GM18951 (cell line): ENCODE results near the gene C10orf67.

ENCODE experiments used
- POLR2A ChIP-seq: IDR thresholded peaks from 4 replicates; pipeline ENCODE4 v1.6.1; 2011; ENCODE audit warnings: mild to moderate bottlenecking; ENCODE audit not compliant: insufficient read length, insufficient read depth; ENCODE audit errors: extremely low read depth
- in situ Hi-C: fragments of 300-500 bp; cut with MboI; formaldehyde crosslinking; loops from one replicate; pipeline ENCODE4 v1.12.0; 2022; ENCODE audit warnings: low sequenced_read_pairs, mixed read lengths, inconsistent platforms; ENCODE audit not compliant: unreplicated experiment

The C10orf67 gene

DNA sequence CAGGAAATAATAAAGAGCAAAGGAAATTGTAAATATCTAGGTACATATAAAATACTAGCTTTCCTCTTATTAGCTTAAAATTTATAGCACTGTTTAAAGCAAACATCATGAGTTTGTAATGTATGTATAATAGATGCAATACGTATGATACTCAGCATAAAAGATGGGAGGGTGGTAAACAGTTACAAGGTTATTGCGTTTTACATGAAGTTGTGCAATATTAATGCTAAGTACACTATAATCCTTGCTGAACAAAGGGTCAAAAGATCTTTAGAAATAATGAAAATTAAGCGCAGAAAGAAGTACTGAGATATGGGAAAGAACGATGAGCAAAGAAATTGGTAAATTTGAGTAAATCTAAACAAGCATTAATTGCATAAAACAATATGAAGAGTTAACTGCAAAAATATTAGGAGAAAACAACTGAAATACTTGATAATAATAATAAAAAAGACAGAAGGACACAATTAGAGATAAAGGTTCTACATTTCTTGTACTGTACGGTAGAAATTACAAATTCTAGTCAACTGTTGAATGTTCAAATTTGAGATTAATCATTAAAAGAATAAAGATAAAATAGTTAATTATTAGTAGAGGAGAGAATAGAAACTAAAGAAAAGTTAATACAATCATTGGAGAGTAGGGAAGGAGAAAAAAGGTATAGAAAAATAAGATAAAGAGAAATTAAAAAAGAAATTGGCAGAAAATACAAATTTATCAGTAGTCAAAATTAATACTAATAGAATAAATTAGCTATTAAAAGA is 17.9 kb downstream of the C10orf67 start:
- no peak for TF ChIP-seq POLR2A
- in situ Hi-C loops = no loop called here

DNA sequence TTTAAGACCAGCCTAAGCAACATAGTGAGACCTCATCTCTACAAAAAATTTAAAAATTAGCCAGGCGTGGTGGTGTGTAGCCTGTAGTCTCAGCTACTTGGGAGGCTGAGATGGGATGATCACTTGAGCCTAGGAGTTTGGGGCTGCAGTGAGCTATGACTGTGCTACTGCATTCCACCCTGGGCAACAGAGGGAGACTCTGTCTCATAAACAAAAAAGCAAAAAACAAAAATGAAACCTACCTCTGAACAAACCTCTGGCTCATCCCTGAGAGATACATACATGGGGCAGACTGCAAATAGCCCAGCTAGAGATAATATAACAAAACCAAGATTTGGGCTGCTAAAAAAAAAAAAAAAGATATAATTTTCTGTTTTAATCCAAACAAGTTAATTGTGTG is 19.5 kb downstream of the C10orf67 start:
- TF ChIP-seq POLR2A = no peak
- in situ Hi-C loops = no loop called here

DNA sequence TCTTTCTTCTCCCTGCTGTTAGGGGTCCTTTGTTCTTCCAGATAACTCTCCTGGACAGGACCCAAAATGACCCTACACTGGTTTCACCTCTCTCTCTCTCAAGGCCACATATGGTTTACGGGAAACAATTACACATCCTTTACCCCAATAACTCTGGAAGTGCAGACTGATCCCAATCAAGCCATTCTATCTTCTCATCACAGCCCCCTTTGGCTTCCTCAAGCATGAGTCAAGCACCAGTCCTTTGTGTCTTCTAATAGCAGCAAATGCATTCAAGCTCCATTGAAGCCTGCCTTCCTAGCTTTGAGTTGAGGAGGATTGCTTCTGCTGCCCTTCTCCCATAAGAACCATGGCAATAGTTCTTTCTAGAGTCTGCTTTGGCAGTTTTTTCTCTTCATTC is 20.2 kb downstream of the C10orf67 start:
- in situ Hi-C loops = loop anchor here (25.0 kb wide), 1 partner anchor 363 kb away; no protein-coding TSS in a partner anchor
- TF ChIP-seq POLR2A = no peak

DNA sequence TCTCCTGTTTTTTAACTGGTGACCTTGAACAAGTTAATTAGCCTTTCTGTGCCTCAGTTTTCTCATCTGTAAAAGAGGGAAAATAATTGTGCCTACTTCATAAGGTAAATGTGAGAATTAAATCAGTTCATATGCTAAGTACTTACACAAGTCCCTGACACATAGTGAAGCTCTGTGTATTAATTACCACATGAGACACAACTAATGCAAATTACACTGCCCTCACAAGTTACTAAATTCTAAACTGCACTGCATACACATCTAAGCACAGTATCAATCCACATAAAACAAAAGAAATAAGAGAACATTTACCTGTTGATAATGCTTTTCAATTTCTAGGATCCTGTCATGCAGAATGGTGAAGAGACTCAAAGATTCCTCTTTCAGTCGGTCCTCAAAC is 22.5 kb downstream of the C10orf67 start:
- in situ Hi-C loops = loop anchor here (25.0 kb wide), 1 partner anchor 365 kb away; no protein-coding TSS in a partner anchor
- TF ChIP-seq POLR2A = no peak

DNA sequence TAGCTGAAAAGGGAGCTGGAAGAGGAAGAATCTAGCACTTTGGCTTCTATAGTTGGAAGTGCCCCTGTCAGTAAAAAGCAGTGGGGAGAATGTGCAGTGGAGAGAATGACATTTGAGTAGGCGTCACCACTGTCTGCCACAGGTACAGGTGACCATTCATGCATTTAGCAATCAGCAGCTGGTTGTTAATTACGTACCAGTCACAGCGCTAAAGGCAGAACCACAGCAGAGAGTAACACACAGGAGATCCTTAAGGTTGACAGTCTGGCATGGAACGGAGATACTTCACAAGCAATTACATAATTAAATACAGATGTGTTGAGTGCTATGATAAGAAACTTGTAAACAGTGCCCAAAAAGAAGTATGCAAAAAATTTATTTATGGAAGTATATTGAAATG is 24.8 kb downstream of the C10orf67 start:
- TF ChIP-seq POLR2A = no peak
- in situ Hi-C loops = loop anchor here (25.0 kb wide), 1 partner anchor 367 kb away; no protein-coding TSS in a partner anchor

DNA sequence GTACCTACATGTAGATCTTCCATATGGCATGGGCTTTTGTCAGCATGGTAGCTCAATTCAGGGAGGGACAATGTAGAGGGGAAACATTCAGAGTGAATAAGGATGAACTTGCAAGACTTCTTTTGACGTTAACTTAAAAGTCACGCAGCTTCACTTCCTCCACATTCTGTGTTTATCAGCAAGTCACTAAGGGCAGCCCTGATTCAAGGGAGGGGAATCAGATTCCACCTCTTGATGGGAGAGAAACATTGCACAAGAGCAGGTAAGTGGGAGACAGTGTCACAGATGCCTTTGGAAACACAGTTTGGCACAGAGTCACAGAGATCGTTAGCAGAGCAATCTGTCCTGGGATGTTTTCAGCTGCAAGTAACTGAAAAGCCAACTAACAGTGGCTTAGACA is 26.2 kb downstream of the C10orf67 start:
- in situ Hi-C loops = loop anchor here (25.0 kb wide), 1 partner anchor 369 kb away; no protein-coding TSS in a partner anchor
- no peak for TF ChIP-seq POLR2A

DNA sequence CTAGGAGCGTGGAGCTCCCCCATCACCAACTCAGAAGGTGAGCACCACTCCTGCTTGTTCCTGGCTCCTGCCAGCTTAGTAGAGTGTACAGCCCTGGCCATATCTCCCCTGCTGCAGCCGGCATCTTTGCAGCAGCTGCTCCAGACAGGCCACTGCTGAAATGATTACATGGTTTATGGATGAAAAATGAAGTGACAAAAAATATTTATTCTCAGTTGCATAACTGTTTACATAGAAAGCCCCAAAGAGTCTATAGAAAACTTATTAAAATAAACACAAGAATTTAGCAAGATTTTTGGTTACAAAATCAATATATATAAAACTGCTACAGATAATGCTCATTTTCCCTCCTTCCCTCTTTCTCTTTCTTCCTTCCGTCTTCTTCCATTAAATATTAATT is 27.2 kb downstream of the C10orf67 start:
- TF ChIP-seq POLR2A = no peak
- in situ Hi-C loops = loop anchor here (25.0 kb wide), 1 partner anchor 370 kb away; no protein-coding TSS in a partner anchor

DNA sequence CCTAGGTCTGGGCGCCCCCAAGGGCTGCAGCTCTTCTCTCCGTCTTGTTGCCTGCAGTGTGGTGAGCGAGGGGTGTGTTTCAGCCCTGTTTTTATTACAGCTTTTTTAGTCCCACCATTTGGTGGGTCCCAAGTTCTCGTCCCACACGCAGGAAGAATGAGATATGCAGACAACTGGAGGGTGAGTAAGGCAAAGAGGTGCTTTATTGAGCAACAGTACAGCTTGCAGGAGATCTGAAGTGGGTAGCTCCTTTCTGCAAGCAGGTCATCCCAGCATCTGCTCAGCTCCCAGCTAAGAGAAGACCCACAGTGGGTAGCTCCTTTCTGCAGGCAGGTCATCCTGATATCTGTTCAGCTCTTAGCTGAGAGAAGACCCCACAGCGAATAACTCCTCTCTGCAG is 28.2 kb downstream of the C10orf67 start:
- TF ChIP-seq POLR2A = no peak
- in situ Hi-C loops = loop anchor here (25.0 kb wide), 1 partner anchor 371 kb away; no protein-coding TSS in a partner anchor

DNA sequence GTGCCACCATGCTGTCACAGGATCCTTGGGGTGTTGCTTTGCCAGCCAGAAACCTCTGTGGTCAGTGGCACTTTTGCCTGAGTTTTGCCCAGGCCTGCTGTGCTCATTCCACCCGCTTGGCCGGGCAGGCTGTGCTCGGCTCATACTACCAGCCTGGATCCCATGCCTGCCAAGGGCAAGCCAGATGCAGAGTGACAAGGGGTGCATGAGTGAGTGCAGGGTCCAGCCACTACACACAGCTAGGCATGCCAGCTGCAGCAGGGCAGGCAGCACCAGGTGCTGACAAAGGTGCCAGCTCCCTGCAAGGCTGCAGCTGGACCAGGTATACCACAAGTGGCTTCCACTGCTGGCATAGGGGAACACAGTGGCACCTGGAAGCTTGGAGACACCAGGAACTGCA is 28.6 kb downstream of the C10orf67 start:
- no peak for TF ChIP-seq POLR2A
- in situ Hi-C loops = loop anchor here (25.0 kb wide), 1 partner anchor 371 kb away; no protein-coding TSS in a partner anchor

DNA sequence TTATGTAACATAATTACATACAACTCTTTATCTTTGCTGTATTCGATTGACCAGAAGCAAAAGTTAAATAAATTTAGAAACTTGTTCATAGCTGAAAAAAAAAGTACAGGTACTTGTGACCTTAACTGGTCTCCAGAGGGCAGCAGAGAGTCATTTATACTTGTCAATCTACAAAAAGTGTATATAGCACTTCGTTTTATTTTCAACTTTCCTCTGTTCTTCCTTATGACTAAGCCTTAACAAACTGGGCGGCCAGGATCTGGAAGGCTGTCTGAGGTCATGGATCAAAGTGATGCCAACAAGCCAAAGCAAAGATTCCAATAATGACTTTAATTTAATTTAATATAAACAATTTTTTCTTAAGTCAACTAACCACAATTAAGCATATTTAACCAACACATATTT is 29.8 kb downstream of the C10orf67 start:
- no peak for TF ChIP-seq POLR2A
- in situ Hi-C loops = loop anchor here (5.0 to 25.0 kb wide), 2 partner anchors 212 to 372 kb away; no protein-coding TSS in a partner anchor

DNA sequence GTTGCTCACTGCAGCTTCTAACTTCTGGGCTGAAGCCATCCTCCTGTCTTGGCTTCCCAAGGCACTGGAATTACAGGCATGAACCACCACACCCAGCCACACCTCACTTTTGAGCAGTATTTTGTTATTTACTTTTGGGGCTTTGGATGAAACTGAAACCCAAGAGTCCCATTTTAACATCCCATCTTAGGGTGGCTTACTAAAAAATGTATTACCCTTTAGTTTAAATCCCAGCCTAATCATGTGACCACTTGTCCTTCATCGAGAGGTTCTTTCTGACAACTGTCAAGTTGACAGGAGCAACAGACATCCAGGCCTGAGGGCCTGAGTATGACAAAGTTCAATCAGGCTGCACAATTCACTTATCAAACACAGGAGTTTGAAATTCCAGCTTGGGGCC is 33.6 kb downstream of the C10orf67 start:
- no peak for TF ChIP-seq POLR2A
- in situ Hi-C loops = loop anchor here (5.0 to 25.0 kb wide), 2 partner anchors 216 to 376 kb away; no protein-coding TSS in a partner anchor

DNA sequence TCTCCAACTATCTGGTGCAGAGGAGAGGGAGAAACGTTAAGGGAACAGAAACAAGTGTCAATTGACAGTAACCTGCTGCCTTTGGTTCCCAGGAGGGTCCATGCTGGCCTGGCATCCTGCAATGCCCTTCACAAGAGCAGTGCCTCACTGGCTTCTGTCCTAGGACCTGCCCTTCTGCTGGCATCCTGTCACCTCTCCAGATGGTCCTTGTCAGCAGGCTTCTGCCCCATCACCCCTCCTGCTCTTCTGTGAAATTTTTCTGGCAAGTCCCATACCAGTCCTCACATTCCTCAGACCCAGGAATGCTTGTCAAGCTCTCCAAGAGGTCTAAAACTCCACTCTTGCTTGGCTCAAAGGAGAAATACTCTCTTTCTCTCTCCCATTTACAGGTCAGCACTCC is 34.2 kb downstream of the C10orf67 start:
- in situ Hi-C loops = loop anchor here (5.0 to 25.0 kb wide), 2 partner anchors 217 to 377 kb away; no protein-coding TSS in a partner anchor
- TF ChIP-seq POLR2A = no peak

DNA sequence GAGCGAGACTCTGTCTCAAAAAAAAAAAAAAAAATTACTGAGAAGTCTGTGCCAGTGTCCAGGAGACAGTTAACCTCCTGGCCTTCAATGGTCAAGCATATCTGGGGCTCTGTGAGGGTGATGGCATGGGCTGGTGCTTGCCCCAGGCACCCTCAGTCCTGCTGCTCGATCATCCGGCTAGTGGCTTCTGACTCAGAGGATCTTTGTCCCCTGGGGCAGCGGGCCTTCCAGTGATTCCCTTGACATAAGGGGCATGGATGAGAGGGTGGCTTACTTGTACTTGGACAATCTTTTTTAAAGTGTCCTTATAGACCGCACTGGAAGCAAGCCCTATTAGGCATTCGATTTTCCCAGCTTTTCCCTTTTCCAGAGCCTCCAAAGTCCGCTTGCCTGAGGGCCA is 44.6 kb downstream of the C10orf67 start:
- in situ Hi-C loops = loop anchor here (25.0 kb wide), 2 partner anchors 138 to 387 kb away; no protein-coding TSS in a partner anchor

DNA sequence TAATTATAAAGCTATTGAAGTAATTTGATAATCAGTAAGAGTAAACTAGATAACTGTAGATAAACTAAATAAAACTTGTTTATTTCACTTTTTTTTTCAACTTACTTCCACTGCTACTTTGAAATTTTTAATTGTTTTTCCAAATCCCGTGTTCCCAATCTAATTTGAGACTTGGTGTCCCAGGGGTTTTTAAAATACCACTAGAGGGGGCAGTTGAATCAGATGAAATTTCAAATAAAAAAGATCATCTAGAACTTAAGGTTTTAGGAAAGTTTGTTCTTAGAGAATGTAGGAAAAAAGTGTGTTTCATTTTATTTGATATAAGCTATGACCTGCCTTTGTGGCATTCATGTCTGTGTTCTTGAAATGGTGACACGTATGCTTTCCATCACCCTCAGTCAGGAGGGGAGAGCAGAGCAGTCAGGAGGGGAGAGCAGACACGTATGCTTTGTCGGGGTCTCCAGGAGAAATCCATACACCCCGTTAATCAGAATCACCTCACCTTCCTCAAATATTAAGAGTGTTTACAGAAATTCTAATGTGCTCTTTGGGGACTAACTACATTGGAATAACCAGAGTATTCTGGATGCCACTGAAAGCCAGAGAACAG is 49.9 kb downstream of the C10orf67 start:
- TF ChIP-seq POLR2A = no peak
- in situ Hi-C loops = loop anchor here (25.0 kb wide), 1 partner anchor 132 kb away; no protein-coding TSS in a partner anchor
